SK-N-SH (cell line): ENCODE results near the gene SIRPA. TPM values are rescaled to one million over a fixed set of nuclear protein-coding genes. Genes with fewer than 3 reads are reported as not detected.

ENCODE experiments used
- CTCF ChIA-PET: fragments of 300-600, 350-600 bp; formaldehyde crosslinking; extraction: SDS; loops from one replicate; lab custom pipeline; 2021; lab: Yijun Ruan, JAX
- POLR2A ChIA-PET: fragments of 350-600 bp; sonication (Branson Sonifier 250); formaldehyde crosslinking; extraction: SDS; loops from one replicate; lab custom pipeline; 2020; ENCODE audit warnings: antibody characterized with exemption, inconsistent platforms; lab: Yijun Ruan, JAX
- DNase-seq: peaks from one replicate; pipeline ENCODE4 v3.0.0; 2012
- H2AFZ ChIP-seq: fragments of 200-600 bp; sonication (generic); 2 replicates; pipeline ENCODE4 v1.8.1; 2016; ENCODE audit warnings: antibody characterized with exemption, mild to moderate bottlenecking, low read depth
- H3F3A ChIP-seq: fragments of 200-600 bp; sonication (generic); replicated peaks from 2 replicates; pipeline ENCODE3; 2016; ENCODE audit warnings: antibody characterized with exemption, mild to moderate bottlenecking; ENCODE audit not compliant: insufficient read depth
- H3K27ac ChIP-seq, 2 experiments: fragments of 200-500 bp in 1 of 2; fragments of 200-600 bp in 1 of 2; sonication (Bioruptor generic) in 1 of 2; sonication (generic), shearing (Covaris generic) in 1 of 2; 2 replicates each; pipeline versions ENCODE4 v1.5.1 to v1.6.1; 2014 to 2016; ENCODE audit warnings: low read depth in 2 of 2, inconsistent platforms in 1 of 2, low read length in 1 of 2, mild to moderate bottlenecking in 1 of 2, mixed read lengths in 1 of 2
- H3K27me3 ChIP-seq: fragments of 200-600 bp; sonication (generic), shearing (Covaris generic); 2 replicates; pipeline ENCODE4 v1.6.1; 2016; ENCODE audit warnings: mixed run types; ENCODE audit not compliant: insufficient read depth
- H3K36me3 ChIP-seq, 2 experiments: fragments of 200-500 bp in 1 of 2; fragments of 200-600 bp in 1 of 2; sonication (Bioruptor generic) in 1 of 2; sonication (generic) in 1 of 2; replicated peaks in 1 of 2; 2 replicates each; pipeline versions ENCODE3 to v1.5.1; 2014 to 2016; ENCODE audit warnings: low read length in 1 of 2, mild to moderate bottlenecking in 1 of 2; ENCODE audit not compliant: insufficient read depth in 2 of 2, control insufficient read depth in 1 of 2
- H3K4me1 ChIP-seq, 2 experiments: fragments of 200-500 bp in 1 of 2; fragments of 200-600 bp in 1 of 2; sonication (Bioruptor generic) in 1 of 2; sonication (generic), shearing (Covaris generic) in 1 of 2; 2 replicates each; pipeline versions ENCODE4 v1.5.1 to v1.6.1; 2014 to 2016; ENCODE audit warnings: low read depth in 1 of 2, low read length in 1 of 2, mixed run types in 1 of 2; ENCODE audit not compliant: insufficient read depth in 2 of 2, control insufficient read depth in 1 of 2
- H3K4me2 ChIP-seq: fragments of 200-600 bp; sonication (generic), shearing (Covaris generic); 2 replicates; pipeline ENCODE4 v1.6.1; 2017; ENCODE audit warnings: mixed run types
- H3K4me3 ChIP-seq, 2 experiments: fragments of 200-500 bp in 1 of 2; fragments of 200-600 bp in 1 of 2; sonication (Bioruptor generic) in 1 of 2; sonication (generic), shearing (Covaris generic) in 1 of 2; 2 replicates each; pipeline versions ENCODE4 v1.5.1 to v1.8.1; 2014 to 2016; ENCODE audit warnings: low read depth in 2 of 2, inconsistent platforms in 1 of 2, low read length in 1 of 2, mild to moderate bottlenecking in 1 of 2, mixed read lengths in 1 of 2, moderate library complexity in 1 of 2
- H3K79me2 ChIP-seq: fragments of 200-600 bp; sonication (generic); 2 replicates; pipeline ENCODE4 v1.8.1; 2017; ENCODE audit warnings: mild to moderate bottlenecking; ENCODE audit not compliant: insufficient read depth
- H3K9ac ChIP-seq: fragments of 200-600 bp; sonication (generic); 2 replicates; pipeline ENCODE4 v1.6.1; 2017; ENCODE audit warnings: mixed run types
- H3K9me2 ChIP-seq: fragments of 200-600 bp; sonication (generic); 2 replicates; pipeline ENCODE4 v1.6.1; 2017; ENCODE audit warnings: mixed run types
- H3K9me3 ChIP-seq: fragments of 200-600 bp; sonication (generic); 2 replicates; pipeline ENCODE4 v1.6.1; 2017; ENCODE audit warnings: mixed run types, mild to moderate bottlenecking, moderate library complexity
- H4K20me1 ChIP-seq: fragments of 200-600 bp; sonication (generic); 2 replicates; pipeline ENCODE4 v1.6.1; 2017; ENCODE audit warnings: mild to moderate bottlenecking, mixed run types; ENCODE audit not compliant: insufficient read depth
- EP300 ChIP-seq, 2 experiments: IDR thresholded peaks; 2 replicates each; pipeline versions ENCODE4 v1.4.0 to v1.6.1; 2012; ENCODE audit warnings: borderline replicate concordance in 1 of 2, low read depth in 1 of 2, low read length in 1 of 2
- FOSL2 ChIP-seq: IDR thresholded peaks from 2 replicates; pipeline ENCODE4 v1.4.0; 2012; ENCODE audit warnings: low read depth, mild to moderate bottlenecking, moderate library complexity, borderline replicate concordance
- FOXJ3 ChIP-seq: sonication (generic); formaldehyde crosslinking; IDR thresholded peaks from 2 replicates; pipeline ENCODE4 v1.5.1; 2020; ENCODE audit warnings: mild to moderate bottlenecking, missing genetic modification reagents
- GABPA ChIP-seq: IDR thresholded peaks from 2 replicates; pipeline ENCODE4 v1.4.0; 2012; ENCODE audit warnings: low read depth, mild to moderate bottlenecking
- GATA2 ChIP-seq: sonication (generic); formaldehyde crosslinking; IDR thresholded peaks from 2 replicates; pipeline ENCODE4 v1.5.0; 2020; ENCODE audit warnings: mild to moderate bottlenecking, missing genetic modification reagents
- RAD21 ChIP-seq: IDR thresholded peaks from 2 replicates; pipeline ENCODE4 v1.6.1; 2012; ENCODE audit warnings: mild to moderate bottlenecking, low read length
- RFX5 ChIP-seq: IDR thresholded peaks from 2 replicates; pipeline ENCODE4 v1.6.1; 2012; ENCODE audit warnings: mild to moderate bottlenecking, improper control_type of control experiment, low read length
- RXRA ChIP-seq: IDR thresholded peaks from 2 replicates; pipeline ENCODE4 v1.4.0; 2012; ENCODE audit warnings: low read depth, mild to moderate bottlenecking, borderline replicate concordance
- SIN3A ChIP-seq: IDR thresholded peaks from 2 replicates; pipeline ENCODE4 v1.6.1; 2012; ENCODE audit warnings: low read depth, mild to moderate bottlenecking, low read length, moderate library complexity, borderline replicate concordance
- TAF1 ChIP-seq: IDR thresholded peaks from 2 replicates; pipeline ENCODE4 v1.6.1; 2012; ENCODE audit warnings: low read depth, mild to moderate bottlenecking, low read length, moderate library complexity, borderline replicate concordance
- TCF12 ChIP-seq: IDR thresholded peaks from 2 replicates; pipeline ENCODE4 v1.4.0; 2012
- TEAD4 ChIP-seq: IDR thresholded peaks from 2 replicates; pipeline ENCODE4 v1.4.0; 2012; ENCODE audit warnings: mild to moderate bottlenecking, borderline replicate concordance; ENCODE audit not compliant: insufficient read depth
- WGBS: methylation state at CpG from one replicate; pipeline ENCODE4 v1.1.6; 2017; ENCODE audit warnings: low lambda C conversion rate; 5-methylcytosine and 5-hydroxymethylcytosine counted together
- polyA plus RNA-seq, 3 experiments: library from polyadenylated mRNA; depleted of rRNA; stranded (reverse); fragments of >200 nt; gene quantifications; 2 replicates each; pipeline ENCODE4 v1.2.3, GENCODE V29; 2012
- TF ChIP-seq, protein P1 (sequence below): fragments of 150-350 bp; IDR thresholded peaks from 2 replicates; pipeline ENCODE4 v1.6.1; 2017; ENCODE audit warnings: antibody characterized with exemption, low read length, low read depth, borderline replicate concordance
- TF ChIP-seq, protein P2 (sequence below): IDR thresholded peaks from 2 replicates; pipeline ENCODE4 v1.4.0; 2012; ENCODE audit warnings: low read depth, borderline replicate concordance
- TF ChIP-seq, protein P3 (sequence below): IDR thresholded peaks from 2 replicates; pipeline ENCODE4; 2012

Gene SIRPA
- polyA plus RNA-seq, 1 of the 3 experiments (the other 2 are of a cell fraction) = 9.1 TPM

GRCh38 chr20:1846341-1846740 is 48.9 kb upstream of the SIRPA start:
- H3K79me2 ChIP-seq = no peaks in the 10 kb centered on the region
- TF ChIP-seq GABPA = no peak
- no peak for TF ChIP-seq TAF1
- TF ChIP-seq RFX5 = no peak
- no peak for TF ChIP-seq SIN3A
- no peak for TF ChIP-seq FOSL2
- TF ChIP-seq, protein P1, sequence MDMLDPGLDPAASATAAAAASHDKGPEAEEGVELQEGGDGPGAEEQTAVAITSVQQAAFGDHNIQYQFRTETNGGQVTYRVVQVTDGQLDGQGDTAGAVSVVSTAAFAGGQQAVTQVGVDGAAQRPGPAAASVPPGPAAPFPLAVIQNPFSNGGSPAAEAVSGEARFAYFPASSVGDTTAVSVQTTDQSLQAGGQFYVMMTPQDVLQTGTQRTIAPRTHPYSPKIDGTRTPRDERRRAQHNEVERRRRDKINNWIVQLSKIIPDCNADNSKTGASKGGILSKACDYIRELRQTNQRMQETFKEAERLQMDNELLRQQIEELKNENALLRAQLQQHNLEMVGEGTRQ = no peak
- TF ChIP-seq, protein P2, sequence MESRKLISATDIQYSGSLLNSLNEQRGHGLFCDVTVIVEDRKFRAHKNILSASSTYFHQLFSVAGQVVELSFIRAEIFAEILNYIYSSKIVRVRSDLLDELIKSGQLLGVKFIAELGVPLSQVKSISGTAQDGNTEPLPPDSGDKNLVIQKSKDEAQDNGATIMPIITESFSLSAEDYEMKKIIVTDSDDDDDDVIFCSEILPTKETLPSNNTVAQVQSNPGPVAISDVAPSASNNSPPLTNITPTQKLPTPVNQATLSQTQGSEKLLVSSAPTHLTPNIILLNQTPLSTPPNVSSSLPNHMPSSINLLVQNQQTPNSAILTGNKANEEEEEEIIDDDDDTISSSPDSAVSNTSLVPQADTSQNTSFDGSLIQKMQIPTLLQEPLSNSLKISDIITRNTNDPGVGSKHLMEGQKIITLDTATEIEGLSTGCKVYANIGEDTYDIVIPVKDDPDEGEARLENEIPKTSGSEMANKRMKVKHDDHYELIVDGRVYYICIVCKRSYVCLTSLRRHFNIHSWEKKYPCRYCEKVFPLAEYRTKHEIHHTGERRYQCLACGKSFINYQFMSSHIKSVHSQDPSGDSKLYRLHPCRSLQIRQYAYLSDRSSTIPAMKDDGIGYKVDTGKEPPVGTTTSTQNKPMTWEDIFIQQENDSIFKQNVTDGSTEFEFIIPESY = no peak
- TF ChIP-seq RXRA = no peak
- TF ChIP-seq, protein P3, sequence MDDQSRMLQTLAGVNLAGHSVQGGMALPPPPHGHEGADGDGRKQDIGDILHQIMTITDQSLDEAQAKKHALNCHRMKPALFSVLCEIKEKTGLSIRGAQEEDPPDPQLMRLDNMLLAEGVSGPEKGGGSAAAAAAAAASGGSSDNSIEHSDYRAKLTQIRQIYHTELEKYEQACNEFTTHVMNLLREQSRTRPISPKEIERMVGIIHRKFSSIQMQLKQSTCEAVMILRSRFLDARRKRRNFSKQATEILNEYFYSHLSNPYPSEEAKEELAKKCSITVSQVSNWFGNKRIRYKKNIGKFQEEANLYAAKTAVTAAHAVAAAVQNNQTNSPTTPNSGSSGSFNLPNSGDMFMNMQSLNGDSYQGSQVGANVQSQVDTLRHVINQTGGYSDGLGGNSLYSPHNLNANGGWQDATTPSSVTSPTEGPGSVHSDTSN = no peak
- TF ChIP-seq TEAD4 = no peak
- no peak for TF ChIP-seq RAD21
- TF ChIP-seq TCF12 = no peak
- TF ChIP-seq EP300 (IDR thresholded peaks at IDR 0.05; ENCODE audit: borderline replicate concordance in 1 of 2, low read depth in 1 of 2, low read length in 1 of 2) = no peak
- TF ChIP-seq GATA2 (CRISPR knock-in tag) = no peak
- no peak for TF ChIP-seq FOXJ3 (CRISPR knock-in tag)
- TF ChIP-seq, all 33 proteins: peak for 0
- Histone ChIP-seq H3F3A (no peaks in the 10 kb centered on the region), H3K4me2 (no peak overlapping the region), H3K9me2 (no peaks in the 10 kb centered on the region), H3K27ac (no peak overlapping the region), H3K9ac (no peak overlapping the region), H4K20me1 (no peaks in the 10 kb centered on the region), H3K4me1 (peaks cover 3 to 20% of the 10 kb centered on the region in 2 experiments; a peak in 2 of 4 replicates), H3K27me3 (no peaks in the 10 kb centered on the region), H3K4me3 (no peak overlapping the region), H2AFZ (no peak overlapping the region), H3K9me3 (no peaks in the 10 kb centered on the region), H3K36me3 (no peaks in the 10 kb centered on the region)
- ChIA-PET CTCF (no interaction called here), POLR2A (no interaction called here)
- DNase-seq = no peak
- 86% methylated on average over 1 of the region's 1 CpG for WGBS
